Small intestine (tissue), 7 donors: Measurements from ENCODE around the gene EPHA7. TPM values are rescaled to one million over a fixed set of nuclear protein-coding genes. Genes with fewer than 3 reads are reported as not detected.

Experiments
- DNase-seq, 2 donors: peaks; one replicate each; pipeline versions ENCODE4 v3.0.0 to v3.0.0-alpha.2; 2013
- FAIRE-seq: peaks from 2 replicates; lab custom pipeline; 2012; peaks lifted over from hg19 to GRCh38; lab: Jason Lieb, UNC
- H3K27ac ChIP-seq, 3 donors: one replicate each; pipeline ENCODE4 v1.5.1; 2013; ENCODE audit warnings: low read length in 2 of 3, mild to moderate bottlenecking in 2 of 3, control low read depth in 1 of 3, inconsistent platforms in 1 of 3, low read depth in 1 of 3, moderate library complexity in 1 of 3
- H3K27me3 ChIP-seq, 3 donors: one replicate each; pipeline ENCODE4 v1.6.1; 2013; ENCODE audit warnings: low read length in 3 of 3, inconsistent platforms in 1 of 3; ENCODE audit not compliant: control insufficient read depth in 3 of 3, insufficient read depth in 3 of 3
- H3K36me3 ChIP-seq, 3 donors: one replicate each; pipeline ENCODE4 v1.6.1; 2013; ENCODE audit warnings: low read length in 3 of 3, inconsistent platforms in 1 of 3, low read depth in 1 of 3, mild to moderate bottlenecking in 1 of 3, moderate library complexity in 1 of 3; ENCODE audit not compliant: control insufficient read depth in 3 of 3, insufficient read depth in 2 of 3
- H3K4me1 ChIP-seq, 3 donors: one replicate each; pipeline ENCODE4 v1.6.1; 2013; ENCODE audit warnings: low read length in 2 of 3, inconsistent platforms in 1 of 3, low read depth in 1 of 3, mild to moderate bottlenecking in 1 of 3, moderate library complexity in 1 of 3; ENCODE audit not compliant: control insufficient read depth in 3 of 3, insufficient read depth in 2 of 3
- H3K4me3 ChIP-seq, 3 donors: one replicate each; pipeline ENCODE4 v1.5.1; 2013; ENCODE audit warnings: low read length in 3 of 3, control low read depth in 1 of 3, inconsistent platforms in 1 of 3, low read depth in 1 of 3, mild to moderate bottlenecking in 1 of 3, moderate library complexity in 1 of 3
- H3K9me3 ChIP-seq, 2 donors: one replicate each; pipeline ENCODE4 v1.6.1; 2013; ENCODE audit warnings: low read depth in 1 of 2, low read length in 1 of 2; ENCODE audit not compliant: control insufficient read depth in 2 of 2, insufficient read depth in 1 of 2
- WGBS, 3 donors: extraction: QIAGEN DNeasy Blood & Tissue Kit; methylation state at CpG; one replicate each; pipeline ENCODE4 v1.1.7; 2013; 5-methylcytosine and 5-hydroxymethylcytosine counted together
- polyA plus RNA-seq, 4 donors: library from polyadenylated mRNA; stranded (reverse) in 3 of 4; unstranded in 1 of 4; fragments of 200-250 nt in 3 of 4; fragments of 120-200 nt in 1 of 4; gene quantifications; one replicate each; pipeline versions ENCODE4 v1.2.1 to v1.2.3, GENCODE V29; 2013
- donor health status: healthy with polysubstance abuse.
- donor health status: control.
- donor health status: control.
- donor health status: Bipolar disorder and iron deficiency.
- donor health status: healthy.

EPHA7 gene
- polyA plus RNA-seq, 4 donors = 0.27 to 3.0 (median 1.1) TPM; not detected in 1

GRCh38 chr6:93327857-93328256, 91.5 kb downstream of the EPHA7 start:
- 62 to 77% (median 76%) methylated on average over 3 of the region's 3 CpGs for WGBS, 3 donors
- Histone ChIP-seq H3K9me3 (no peaks in the 10 kb centered on the region), H3K27ac (no peak overlapping the region), H3K4me1 (no peaks in the 10 kb centered on the region), H3K27me3 (no peaks in the 10 kb centered on the region), H3K4me3 (no peak overlapping the region), H3K36me3 (no peaks in the 10 kb centered on the region)
- FAIRE-seq (no peak), DNase-seq (no peak)

- FAIRE-seq (no peak), DNase-seq (no peak)
- no peaks in the 10 kb centered on the region for H3K9me3 ChIP-seq
- no peak overlapping the region for H3K27ac ChIP-seq
- WGBS, 3 donors = 88 to 92% (median 90%) methylated on average over 3 of the region's 3 CpGs
- H3K36me3 ChIP-seq = no peaks in the 10 kb centered on the region
- no peak overlapping the region for H3K4me3 ChIP-seq
- no peaks in the 10 kb centered on the region for H3K27me3 ChIP-seq
- H3K4me1 ChIP-seq = no peaks in the 10 kb centered on the region
These were observed 93.6 kb downstream of the EPHA7 start for GRCh38 chr6:93325761-93326160.

DNA sequence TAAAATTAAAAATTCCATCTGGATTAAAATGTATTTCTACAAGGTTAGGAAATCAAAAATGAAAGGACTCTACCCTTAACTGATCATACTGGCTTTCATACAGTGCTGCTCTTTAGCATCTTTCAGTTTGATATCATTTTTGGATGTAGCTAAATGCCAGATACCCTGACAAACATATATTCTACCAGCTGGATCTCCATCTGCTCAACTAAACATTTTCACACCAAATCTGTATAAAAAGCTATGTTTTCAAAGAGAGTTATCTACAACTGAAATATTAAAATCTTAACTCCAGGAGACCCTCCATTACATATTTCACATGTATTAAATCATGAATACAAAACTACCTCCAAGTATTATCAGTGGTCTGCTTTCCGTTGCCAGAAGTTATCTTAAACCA, 95.7 kb downstream of the EPHA7 start:
- Histone ChIP-seq H3K27me3 (no peaks in the 10 kb centered on the region), H3K36me3 (no peaks in the 10 kb centered on the region), H3K4me3 (no peak overlapping the region), H3K4me1 (no peaks in the 10 kb centered on the region), H3K27ac (no peak overlapping the region), H3K9me3 (no peaks in the 10 kb centered on the region)
- WGBS, 3 donors = 58 to 72% (median 69%) methylated on average over 1 of the region's 1 CpG
- no peak for FAIRE-seq
- DNase-seq = no peak

DNA sequence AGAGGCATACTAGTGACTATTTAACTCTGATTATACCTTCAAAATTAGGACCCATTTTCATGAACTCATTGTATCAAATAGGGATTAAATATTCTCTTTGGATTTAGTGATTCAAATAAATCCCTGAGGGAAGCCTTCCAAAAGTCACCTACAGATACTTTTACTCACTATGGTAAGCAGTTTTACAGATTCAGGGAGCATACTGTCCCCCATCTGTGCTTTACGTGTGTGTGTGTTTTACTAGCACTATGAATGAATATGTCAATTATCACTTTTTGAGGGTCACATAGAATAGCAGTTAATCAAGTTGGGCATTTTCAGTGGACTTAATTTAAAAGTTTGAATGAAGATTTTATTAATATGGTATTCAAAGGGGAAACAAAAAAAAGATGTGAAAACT, 96.7 kb downstream of the EPHA7 start:
- FAIRE-seq (no peak), DNase-seq (no peak)
- Histone ChIP-seq H3K4me1 (no peaks in the 10 kb centered on the region), H3K36me3 (no peaks in the 10 kb centered on the region), H3K27ac (no peak overlapping the region), H3K27me3 (no peaks in the 10 kb centered on the region), H3K4me3 (no peak overlapping the region), H3K9me3 (no peaks in the 10 kb centered on the region)
- WGBS, 3 donors = 79 to 95% (median 90%) methylated on average over 1 of the region's 1 CpG

GRCh38 chr6:93319304-93319703, 100.1 kb downstream of the EPHA7 start:
- Histone ChIP-seq H3K4me1 (no peaks in the 10 kb centered on the region), H3K27me3 (no peaks in the 10 kb centered on the region), H3K36me3 (no peaks in the 10 kb centered on the region), H3K4me3 (no peak overlapping the region), H3K27ac (no peak overlapping the region), H3K9me3 (no peaks in the 10 kb centered on the region)
- 63 to 75% (median 68%) methylated on average over 2 of the region's 2 CpGs for WGBS, 3 donors
- FAIRE-seq (no peak), DNase-seq (no peak)

DNA sequence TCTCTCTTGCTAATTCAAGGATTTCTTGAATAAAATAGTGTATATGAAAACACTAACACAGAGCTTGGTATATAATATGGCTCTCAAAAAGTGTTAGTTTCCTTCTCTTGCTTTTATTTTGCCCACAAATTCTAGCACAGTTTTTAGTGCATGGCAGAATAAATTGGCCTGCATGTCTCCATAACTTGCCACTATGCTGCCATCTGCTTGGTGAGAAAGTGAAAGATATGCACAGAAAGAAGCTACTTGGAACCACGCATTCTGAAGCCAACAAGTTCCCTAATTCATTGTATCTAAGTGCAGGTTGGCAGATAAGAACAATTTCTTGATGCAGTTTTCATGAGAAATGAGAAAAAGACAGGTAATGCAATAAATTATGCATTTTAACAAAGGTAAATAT, 101.2 kb downstream of the EPHA7 start:
- no peak overlapping the region for H3K27ac ChIP-seq
- no peak overlapping the region for H3K4me3 ChIP-seq
- H3K27me3 ChIP-seq = no peaks in the 10 kb centered on the region
- no peaks in the 10 kb centered on the region for H3K9me3 ChIP-seq
- no peaks in the 10 kb centered on the region for H3K4me1 ChIP-seq
- 61 to 79% (median 76%) methylated on average over 1 of the region's 1 CpG for WGBS, 3 donors
- no peaks in the 10 kb centered on the region for H3K36me3 ChIP-seq
- DNase-seq (no peak), FAIRE-seq (no peak)

DNA sequence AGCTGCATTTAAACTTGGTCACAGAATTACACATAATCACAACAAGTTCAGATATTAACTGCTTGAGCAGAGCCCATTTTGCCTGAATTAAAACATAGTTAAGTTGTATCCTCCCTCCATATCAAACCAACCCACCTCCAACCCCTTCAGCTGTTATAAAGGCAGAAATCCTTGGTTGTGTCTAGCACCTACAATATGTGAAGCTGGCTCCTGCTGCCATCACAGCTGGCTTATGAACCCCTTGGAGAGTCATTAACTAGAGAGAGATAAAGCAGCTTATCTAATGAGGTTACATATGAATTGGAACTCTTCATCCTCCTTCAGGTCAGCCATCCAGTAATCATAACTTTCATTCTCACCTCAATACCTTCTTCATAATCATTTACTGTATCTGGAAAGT, 101.8 kb downstream of the EPHA7 start:
- Histone ChIP-seq H3K27me3 (no peaks in the 10 kb centered on the region), H3K4me1 (no peaks in the 10 kb centered on the region), H3K27ac (no peak overlapping the region), H3K9me3 (no peaks in the 10 kb centered on the region), H3K4me3 (no peak overlapping the region), H3K36me3 (no peaks in the 10 kb centered on the region)
- FAIRE-seq (no peak), DNase-seq (no peak)

GRCh38 chr6:93307505-93308409, 111.6 kb downstream of the EPHA7 start:
- no peak for FAIRE-seq
- H3K27me3 ChIP-seq = no peaks in the 10 kb centered on the region
- WGBS, 3 donors = 57 to 67% (median 62%) methylated on average over 5 of the region's 5 CpGs
- no peaks in the 10 kb centered on the region for H3K9me3 ChIP-seq
- H3K36me3 ChIP-seq = no peaks in the 10 kb centered on the region
- no peak for DNase-seq
- no peak overlapping the region for H3K4me3 ChIP-seq
- no peak overlapping the region for H3K27ac ChIP-seq
- H3K4me1 ChIP-seq = no peaks in the 10 kb centered on the region

DNA sequence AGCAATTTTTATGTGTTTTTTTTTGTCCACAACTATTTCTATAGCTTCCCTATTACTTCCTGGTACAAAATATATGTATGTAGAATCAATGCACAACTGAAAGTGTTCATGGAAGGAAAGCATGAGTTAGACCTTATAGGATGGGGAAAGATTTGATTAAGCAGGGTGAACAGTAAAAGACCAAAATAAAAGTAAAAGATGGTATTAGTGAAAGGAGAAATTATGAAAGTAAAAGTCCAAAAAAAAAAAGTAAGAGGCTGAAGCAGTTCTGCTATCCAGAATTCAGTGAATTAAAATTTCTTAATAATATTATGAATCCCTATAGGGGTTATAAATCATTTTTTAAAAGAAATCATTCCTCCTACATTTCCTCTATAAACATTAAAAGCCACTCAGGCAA, 114.3 kb downstream of the EPHA7 start:
- Histone ChIP-seq H3K4me3 (no peak overlapping the region), H3K36me3 (no peaks in the 10 kb centered on the region), H3K27ac (no peak overlapping the region), H3K27me3 (no peaks in the 10 kb centered on the region), H3K9me3 (no peaks in the 10 kb centered on the region), H3K4me1 (no peaks in the 10 kb centered on the region)
- no peak for FAIRE-seq
- DNase-seq = no peak
